ENCODE results near the gene NES.

The NES gene

GRCh38 chr1:156625436-156626078 is 51.6 kb downstream of the NES start:
- DNase-seq: peak; percentile 43 to 69
- H3K18ac ChIP-seq (ENCODE audit: low read length): no peak overlapping the region
- H3K23ac ChIP-seq (ENCODE audit: low read length): no peak overlapping the region
- H2BK120ac ChIP-seq (ENCODE audit: insufficient read depth, low read length, poor library complexity): no peak overlapping the region
- H3K4me3 ChIP-seq (ENCODE audit: low read depth, low read length): no peak overlapping the region
- H3K14ac ChIP-seq (ENCODE audit: low read length): no peak overlapping the region
- no peak overlapping the region for H2AK5ac ChIP-seq (ENCODE audit: low read length)
- peaks cover 4 to 5% of the 10 kb centered on the region in 2 experiments for H3K4me1 ChIP-seq (ENCODE audit: control insufficient read depth in 1 of 2, insufficient read depth in 2 of 2, low read length in 2 of 2)
- H3K9ac ChIP-seq (ENCODE audit: low read length): no peak overlapping the region
- no CpG with 5 or more reads among the region's 45 CpGs for WGBS (ENCODE audit: extremely low coverage, insufficient coverage, insufficient read length)
- H2BK5ac ChIP-seq (ENCODE audit: low read depth, low read length, poor library complexity): no peak overlapping the region
- H3K27me3 ChIP-seq (ENCODE audit: insufficient read depth, low read length): peaks cover 30% of the 10 kb centered on the region
- no peaks in the 10 kb centered on the region for H3K36me3 ChIP-seq (ENCODE audit: control insufficient read depth in 1 of 2, insufficient read depth in 2 of 2, low read length in 2 of 2)
- H4K8ac ChIP-seq (ENCODE audit: low read depth, low read length): no peak overlapping the region
- H3K79me2 ChIP-seq (ENCODE audit: control insufficient read depth, insufficient read depth, low read length, poor library complexity): no peaks in the 10 kb centered on the region
- no peak overlapping the region for H4K91ac ChIP-seq (ENCODE audit: low read depth, low read length)
- H3K4me2 ChIP-seq (ENCODE audit: low read length): peak overlapping the region; percentile 51
- no peak overlapping the region for H4K12ac ChIP-seq (ENCODE audit: low read depth, low read length)
- no peak overlapping the region for H3K4ac ChIP-seq (ENCODE audit: low read depth, low read length)
- no peak overlapping the region for H2AFZ ChIP-seq (ENCODE audit: insufficient read depth, low read length, poor library complexity)
- no peak overlapping the region for H2BK12ac ChIP-seq (ENCODE audit: low read length)
- H3K9me3 ChIP-seq (ENCODE audit: insufficient read depth, low read depth, low read length): peaks cover 5% of the 10 kb centered on the region
- H3K27ac ChIP-seq (ENCODE audit: low read depth, low read length): no peak overlapping the region
- no peaks in the 10 kb centered on the region for H3K79me1 ChIP-seq (ENCODE audit: low read length)

GRCh38 chr1:156624814-156625435 is 52.3 kb downstream of the NES start:
- H3K27me3 ChIP-seq (ENCODE audit: insufficient read depth, low read length): peaks cover 30% of the 10 kb centered on the region
- H3K9ac ChIP-seq (ENCODE audit: low read length): no peak overlapping the region
- peaks cover 4 to 5% of the 10 kb centered on the region in 2 experiments for H3K4me1 ChIP-seq (ENCODE audit: control insufficient read depth in 1 of 2, insufficient read depth in 2 of 2, low read length in 2 of 2)
- no peak overlapping the region for H3K4ac ChIP-seq (ENCODE audit: low read depth, low read length)
- no peak overlapping the region for H3K14ac ChIP-seq (ENCODE audit: low read length)
- H4K12ac ChIP-seq (ENCODE audit: low read depth, low read length): no peak overlapping the region
- H3K4me3 ChIP-seq (ENCODE audit: low read depth, low read length): peak overlapping the region; percentile 37
- H3K4me2 ChIP-seq (ENCODE audit: low read length): peak overlapping the region; percentile 60
- no CpG with 5 or more reads among the region's 55 CpGs for WGBS (ENCODE audit: extremely low coverage, insufficient coverage, insufficient read length)
- no peaks in the 10 kb centered on the region for H3K79me2 ChIP-seq (ENCODE audit: control insufficient read depth, insufficient read depth, low read length, poor library complexity)
- H3K27ac ChIP-seq (ENCODE audit: low read depth, low read length): no peak overlapping the region
- H2BK5ac ChIP-seq (ENCODE audit: low read depth, low read length, poor library complexity): no peak overlapping the region
- no peak overlapping the region for H3K18ac ChIP-seq (ENCODE audit: low read length)
- H4K8ac ChIP-seq (ENCODE audit: low read depth, low read length): no peak overlapping the region
- no peak overlapping the region for H3K23ac ChIP-seq (ENCODE audit: low read length)
- no peak overlapping the region for H2AFZ ChIP-seq (ENCODE audit: insufficient read depth, low read length, poor library complexity)
- no peaks in the 10 kb centered on the region for H3K79me1 ChIP-seq (ENCODE audit: low read length)
- DNase-seq: no peak
- no peak overlapping the region for H4K91ac ChIP-seq (ENCODE audit: low read depth, low read length)
- no peak overlapping the region for H2BK12ac ChIP-seq (ENCODE audit: low read length)
- H3K36me3 ChIP-seq (ENCODE audit: control insufficient read depth in 1 of 2, insufficient read depth in 2 of 2, low read length in 2 of 2): no peaks in the 10 kb centered on the region
- H2BK120ac ChIP-seq (ENCODE audit: insufficient read depth, low read length, poor library complexity): no peak overlapping the region
- H2AK5ac ChIP-seq (ENCODE audit: low read length): no peak overlapping the region
- peaks cover 5% of the 10 kb centered on the region for H3K9me3 ChIP-seq (ENCODE audit: insufficient read depth, low read depth, low read length)

GRCh38 chr1:156623946-156624813 is 53.0 kb downstream of the NES start:
- WGBS (ENCODE audit: extremely low coverage, insufficient coverage, insufficient read length): no CpG with 5 or more reads among the region's 87 CpGs
- no peak overlapping the region for H2BK120ac ChIP-seq (ENCODE audit: insufficient read depth, low read length, poor library complexity)
- peaks cover 30% of the 10 kb centered on the region for H3K27me3 ChIP-seq (ENCODE audit: insufficient read depth, low read length)
- H4K91ac ChIP-seq (ENCODE audit: low read depth, low read length): no peak overlapping the region
- no peak overlapping the region for H3K4ac ChIP-seq (ENCODE audit: low read depth, low read length)
- no peak overlapping the region for H2AFZ ChIP-seq (ENCODE audit: insufficient read depth, low read length, poor library complexity)
- no peak overlapping the region for H4K12ac ChIP-seq (ENCODE audit: low read depth, low read length)
- no peak overlapping the region for H2BK5ac ChIP-seq (ENCODE audit: low read depth, low read length, poor library complexity)
- H4K8ac ChIP-seq (ENCODE audit: low read depth, low read length): no peak overlapping the region
- H3K9me3 ChIP-seq (ENCODE audit: insufficient read depth, low read depth, low read length): peaks cover 5% of the 10 kb centered on the region
- no peak overlapping the region for H3K23ac ChIP-seq (ENCODE audit: low read length)
- H3K27ac ChIP-seq (ENCODE audit: low read depth, low read length): no peak overlapping the region
- no peak overlapping the region for H2BK12ac ChIP-seq (ENCODE audit: low read length)
- H3K4me3 ChIP-seq (ENCODE audit: low read depth, low read length): peak overlapping the region; percentile 37
- no peak overlapping the region for H3K14ac ChIP-seq (ENCODE audit: low read length)
- no peaks in the 10 kb centered on the region for H3K36me3 ChIP-seq (ENCODE audit: control insufficient read depth in 1 of 2, insufficient read depth in 2 of 2, low read length in 2 of 2)
- peak overlapping the region; percentile 60 for H3K4me2 ChIP-seq (ENCODE audit: low read length)
- no peak overlapping the region for H3K9ac ChIP-seq (ENCODE audit: low read length)
- no peaks in the 10 kb centered on the region for H3K79me2 ChIP-seq (ENCODE audit: control insufficient read depth, insufficient read depth, low read length, poor library complexity)
- H2AK5ac ChIP-seq (ENCODE audit: low read length): no peak overlapping the region
- H3K4me1 ChIP-seq (ENCODE audit: control insufficient read depth in 1 of 2, insufficient read depth in 2 of 2, low read length in 2 of 2): peaks cover 4 to 5% of the 10 kb centered on the region in 2 experiments
- H3K18ac ChIP-seq (ENCODE audit: low read length): no peak overlapping the region
- DNase-seq: peak; percentile 35 to 53
- H3K79me1 ChIP-seq (ENCODE audit: low read length): no peaks in the 10 kb centered on the region

- Histone ChIP-seq H2BK5ac (ENCODE audit: low read depth, low read length, poor library complexity) (no peak overlapping the region), H3K14ac (ENCODE audit: low read length) (no peak overlapping the region), H2BK12ac (ENCODE audit: low read length) (no peak overlapping the region), H4K8ac (ENCODE audit: low read depth, low read length) (no peak overlapping the region), H4K12ac (ENCODE audit: low read depth, low read length) (no peak overlapping the region), H3K23ac (ENCODE audit: low read length) (no peak overlapping the region), H2BK120ac (ENCODE audit: insufficient read depth, low read length, poor library complexity) (no peak overlapping the region), H3K4me2 (ENCODE audit: low read length) (no peak overlapping the region), H3K27me3 (ENCODE audit: insufficient read depth, low read length) (peaks cover 30% of the 10 kb centered on the region), H3K79me2 (ENCODE audit: control insufficient read depth, insufficient read depth, low read length, poor library complexity) (no peaks in the 10 kb centered on the region), H3K27ac (ENCODE audit: low read depth, low read length) (no peak overlapping the region), H3K4me1 (ENCODE audit: control insufficient read depth in 1 of 2, insufficient read depth in 2 of 2, low read length in 2 of 2) (peaks cover 4 to 5% of the 10 kb centered on the region in 2 experiments), H3K79me1 (ENCODE audit: low read length) (no peaks in the 10 kb centered on the region), H4K91ac (ENCODE audit: low read depth, low read length) (no peak overlapping the region), H2AFZ (ENCODE audit: insufficient read depth, low read length, poor library complexity) (no peak overlapping the region), H3K9me3 (ENCODE audit: insufficient read depth, low read depth, low read length) (peaks cover 5% of the 10 kb centered on the region), H3K4ac (ENCODE audit: low read depth, low read length) (no peak overlapping the region), H3K36me3 (ENCODE audit: control insufficient read depth in 1 of 2, insufficient read depth in 2 of 2, low read length in 2 of 2) (no peaks in the 10 kb centered on the region), H2AK5ac (ENCODE audit: low read length) (no peak overlapping the region), H3K4me3 (ENCODE audit: low read depth, low read length) (no peak overlapping the region), H3K9ac (ENCODE audit: low read length) (no peak overlapping the region), H3K18ac (ENCODE audit: low read length) (no peak overlapping the region)
- WGBS (ENCODE audit: extremely low coverage, insufficient coverage, insufficient read length): no CpG with 5 or more reads among the region's 6 CpGs
- DNase-seq: no peak
Measured at GRCh38 chr1:156622581-156623297, 54.5 kb downstream of the NES start.
